SK-N-MC (cell line): ENCODE measurements around the gene UNCX.

ENCODE experiments used
- FOXP2 ChIP-seq: optimal IDR thresholded peaks from 2 replicates; pipeline ENCODE3; 2011; ENCODE audit warnings: mild to moderate bottlenecking, moderate library complexity; ENCODE audit not compliant: insufficient read depth; ENCODE audit errors: extremely low read length, control extremely low read depth
- POLR2AphosphoS5 ChIP-seq: IDR thresholded peaks from 2 replicates; pipeline ENCODE4 v1.6.1; 2012; ENCODE audit warnings: mild to moderate bottlenecking, low read depth, low read length, borderline replicate concordance

GRCh38 chr7:1232103-1232466 is 587 bp upstream of the UNCX start:
- TF ChIP-seq POLR2AphosphoS5 (no peak), FOXP2 (no peak)
